ENCODE results near the gene VEPH1. TPM values are rescaled to one million over a fixed set of nuclear protein-coding genes. Genes with fewer than 3 reads are reported as not detected.

The VEPH1 gene
- polyA plus RNA-seq, 1 of the 3 experiments (the other 2 are of a cell fraction) = 6.0 TPM

DNA sequence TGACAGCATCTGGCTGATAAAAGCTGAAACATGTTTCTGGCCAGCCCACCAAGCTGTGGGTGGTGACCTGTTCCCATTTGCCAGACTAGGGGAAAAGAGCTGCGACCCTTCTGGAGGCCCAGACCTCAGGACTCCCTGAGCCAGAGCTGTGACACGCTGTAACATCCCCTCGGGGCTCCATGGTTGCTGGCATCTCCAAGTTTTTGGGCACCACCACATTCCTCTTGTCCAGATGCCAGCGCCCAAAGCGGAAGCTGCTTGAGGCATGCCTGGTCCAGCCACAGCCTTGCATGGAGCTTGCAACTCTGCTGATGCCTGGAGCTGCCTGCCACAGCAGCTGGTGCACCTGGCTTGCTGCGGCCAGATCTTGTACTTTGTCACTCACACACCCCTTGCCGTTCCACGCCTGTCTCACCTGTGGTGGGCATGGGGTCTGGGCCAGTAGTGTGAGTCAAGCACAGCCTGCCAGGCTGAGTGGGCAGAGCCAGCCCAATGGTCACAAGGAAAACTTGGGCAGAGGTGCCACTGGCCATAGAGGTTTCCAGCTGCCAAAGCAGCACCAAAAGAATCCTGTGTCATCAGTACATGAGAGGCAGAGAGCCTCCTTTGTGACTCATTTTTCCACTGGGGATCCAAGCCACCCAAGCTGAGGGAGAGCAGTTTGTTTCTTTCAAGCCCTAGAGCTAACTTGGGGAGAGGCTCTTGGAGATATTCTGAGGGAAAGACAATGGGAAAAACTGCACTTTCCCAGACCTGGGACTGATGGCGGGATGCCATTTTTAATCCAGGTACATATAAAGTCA, 112.3 kb downstream of the VEPH1 start:
- Histone ChIP-seq H3K27ac (ENCODE audit: low read depth in 2 of 2, low read length in 1 of 2) (no peak overlapping the region), H3K4me2 (no peak overlapping the region), H2AFZ (ENCODE audit: low read depth) (no peak overlapping the region), H3F3A (replicated peaks; ENCODE audit: insufficient read depth) (peaks cover 7% of the 10 kb centered on the region), H3K9me2 (no peaks in the 10 kb centered on the region), H3K9me3 (no peaks in the 10 kb centered on the region), H4K20me1 (ENCODE audit: insufficient read depth) (no peaks in the 10 kb centered on the region), H3K4me3 (ENCODE audit: low read depth in 2 of 2, low read length in 1 of 2) (no peak overlapping the region), H3K4me1 (ENCODE audit: control insufficient read depth in 1 of 2, insufficient read depth in 2 of 2, low read depth in 1 of 2, low read length in 1 of 2) (peaks cover 2 to 14% of the 10 kb centered on the region in 2 experiments; a peak in 3 of 4 replicates), H3K27me3 (ENCODE audit: insufficient read depth) (no peaks in the 10 kb centered on the region), H3K9ac (no peak overlapping the region), H3K79me2 (ENCODE audit: insufficient read depth) (no peaks in the 10 kb centered on the region), H3K36me3 (replicated peaks in 1 of 2; ENCODE audit: control insufficient read depth in 1 of 2, insufficient read depth in 2 of 2, low read length in 1 of 2) (no peaks in the 10 kb centered on the region)
- DNase-seq = no peak
- POLR2A ChIA-PET = no interaction called here
- CTCF ChIA-PET = no interaction called here
- 78% methylated on average over 6 of the region's 9 CpGs for WGBS (ENCODE audit: low lambda C conversion rate)
- no peak for TF ChIP-seq ELF1 (IDR thresholded peaks at IDR 0.05)
- TF ChIP-seq RCOR1 (IDR thresholded peaks at IDR 0.05; ENCODE audit: low read length) = no peak
- no peak for TF ChIP-seq POLR2AphosphoS5 (IDR thresholded peaks at IDR 0.05; ENCODE audit: low read depth, low read length)
- TF ChIP-seq YY1 (IDR thresholded peaks at IDR 0.05; ENCODE audit: low read depth) = no peak
- no peak for TF ChIP-seq JUND (IDR thresholded peaks at IDR 0.05)
- no peak for TF ChIP-seq SMC3 (IDR thresholded peaks at IDR 0.05; ENCODE audit: low read depth, low read length)
- no peak for TF ChIP-seq GABPA (IDR thresholded peaks at IDR 0.05; ENCODE audit: low read depth)
- no peak for TF ChIP-seq TEAD4 (IDR thresholded peaks at IDR 0.05; ENCODE audit: borderline replicate concordance, insufficient read depth)

DNA sequence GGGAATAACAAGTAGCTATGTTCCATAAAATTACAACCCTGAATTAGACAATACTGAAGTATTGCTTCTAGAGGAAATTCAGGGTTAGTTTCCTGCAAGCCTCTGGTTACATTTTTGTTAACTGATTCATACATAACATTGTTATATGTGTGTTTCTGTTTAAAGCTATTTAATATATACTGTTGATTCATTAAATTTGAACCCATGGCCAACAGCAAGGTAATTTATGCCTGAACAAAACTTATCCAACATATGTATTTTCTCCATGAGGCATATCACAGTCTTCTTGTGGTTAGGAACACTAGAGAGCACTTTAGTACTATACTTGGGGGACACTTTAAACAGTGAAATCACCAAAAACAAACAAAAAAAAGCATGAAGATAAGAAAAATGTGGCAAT, 114.2 kb downstream of the VEPH1 start:
- H3K9me3 ChIP-seq = no peaks in the 10 kb centered on the region
- no peak for TF ChIP-seq GATA2 (CRISPR knock-in tag; IDR thresholded peaks at IDR 0.05)
- TF ChIP-seq, protein P1, sequence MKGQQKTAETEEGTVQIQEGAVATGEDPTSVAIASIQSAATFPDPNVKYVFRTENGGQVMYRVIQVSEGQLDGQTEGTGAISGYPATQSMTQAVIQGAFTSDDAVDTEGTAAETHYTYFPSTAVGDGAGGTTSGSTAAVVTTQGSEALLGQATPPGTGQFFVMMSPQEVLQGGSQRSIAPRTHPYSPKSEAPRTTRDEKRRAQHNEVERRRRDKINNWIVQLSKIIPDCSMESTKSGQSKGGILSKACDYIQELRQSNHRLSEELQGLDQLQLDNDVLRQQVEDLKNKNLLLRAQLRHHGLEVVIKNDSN (IDR thresholded peaks at IDR 0.05; ENCODE audit: borderline replicate concordance, low read depth) = no peak
- TF ChIP-seq TAF1 (IDR thresholded peaks at IDR 0.05; ENCODE audit: borderline replicate concordance, low read depth, low read length) = no peak
- TF ChIP-seq, protein P2, sequence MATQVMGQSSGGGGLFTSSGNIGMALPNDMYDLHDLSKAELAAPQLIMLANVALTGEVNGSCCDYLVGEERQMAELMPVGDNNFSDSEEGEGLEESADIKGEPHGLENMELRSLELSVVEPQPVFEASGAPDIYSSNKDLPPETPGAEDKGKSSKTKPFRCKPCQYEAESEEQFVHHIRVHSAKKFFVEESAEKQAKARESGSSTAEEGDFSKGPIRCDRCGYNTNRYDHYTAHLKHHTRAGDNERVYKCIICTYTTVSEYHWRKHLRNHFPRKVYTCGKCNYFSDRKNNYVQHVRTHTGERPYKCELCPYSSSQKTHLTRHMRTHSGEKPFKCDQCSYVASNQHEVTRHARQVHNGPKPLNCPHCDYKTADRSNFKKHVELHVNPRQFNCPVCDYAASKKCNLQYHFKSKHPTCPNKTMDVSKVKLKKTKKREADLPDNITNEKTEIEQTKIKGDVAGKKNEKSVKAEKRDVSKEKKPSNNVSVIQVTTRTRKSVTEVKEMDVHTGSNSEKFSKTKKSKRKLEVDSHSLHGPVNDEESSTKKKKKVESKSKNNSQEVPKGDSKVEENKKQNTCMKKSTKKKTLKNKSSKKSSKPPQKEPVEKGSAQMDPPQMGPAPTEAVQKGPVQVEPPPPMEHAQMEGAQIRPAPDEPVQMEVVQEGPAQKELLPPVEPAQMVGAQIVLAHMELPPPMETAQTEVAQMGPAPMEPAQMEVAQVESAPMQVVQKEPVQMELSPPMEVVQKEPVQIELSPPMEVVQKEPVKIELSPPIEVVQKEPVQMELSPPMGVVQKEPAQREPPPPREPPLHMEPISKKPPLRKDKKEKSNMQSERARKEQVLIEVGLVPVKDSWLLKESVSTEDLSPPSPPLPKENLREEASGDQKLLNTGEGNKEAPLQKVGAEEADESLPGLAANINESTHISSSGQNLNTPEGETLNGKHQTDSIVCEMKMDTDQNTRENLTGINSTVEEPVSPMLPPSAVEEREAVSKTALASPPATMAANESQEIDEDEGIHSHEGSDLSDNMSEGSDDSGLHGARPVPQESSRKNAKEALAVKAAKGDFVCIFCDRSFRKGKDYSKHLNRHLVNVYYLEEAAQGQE (IDR thresholded peaks at IDR 0.05; ENCODE audit: low read depth, low read length) = no peak
- peak; percentile 45; the same call in 1 of the 2 replicates for TF ChIP-seq JUND (IDR thresholded peaks at IDR 0.05)
- peak; percentile 26; the same call in 1 of the 2 replicates for TF ChIP-seq FOSL2 (IDR thresholded peaks at IDR 0.05; ENCODE audit: borderline replicate concordance, low read depth)
- TF ChIP-seq SMC3 (IDR thresholded peaks at IDR 0.05; ENCODE audit: low read depth, low read length) = no peak
- no peak for TF ChIP-seq FOXM1 (IDR thresholded peaks at IDR 0.05; ENCODE audit: low read depth)
- no peak for TF ChIP-seq CHD2 (IDR thresholded peaks at IDR 0.05; ENCODE audit: low read length, partially characterized antibody)
- no peaks in the 10 kb centered on the region for H3K27me3 ChIP-seq (ENCODE audit: insufficient read depth)
- no peaks in the 10 kb centered on the region for H3K36me3 ChIP-seq (replicated peaks in 1 of 2; ENCODE audit: control insufficient read depth in 1 of 2, insufficient read depth in 2 of 2, low read length in 1 of 2)
- DNase-seq = no peak
- no peaks in the 10 kb centered on the region for H3K9me2 ChIP-seq
- peaks cover 2 to 20% of the 10 kb centered on the region in 2 experiments; a peak in 3 of 4 replicates for H3K4me1 ChIP-seq (ENCODE audit: control insufficient read depth in 1 of 2, insufficient read depth in 2 of 2, low read depth in 1 of 2, low read length in 1 of 2)
- no peaks in the 10 kb centered on the region for H3K79me2 ChIP-seq (ENCODE audit: insufficient read depth)
- ChIA-PET CTCF (no interaction called here), POLR2A (no interaction called here)
- no peak overlapping the region for H3K4me3 ChIP-seq (ENCODE audit: low read depth in 2 of 2, low read length in 1 of 2)
- H4K20me1 ChIP-seq (ENCODE audit: insufficient read depth) = no peaks in the 10 kb centered on the region
- no peak overlapping the region for H3K4me2 ChIP-seq
- peaks cover 7% of the 10 kb centered on the region for H3F3A ChIP-seq (replicated peaks; ENCODE audit: insufficient read depth)
- H2AFZ ChIP-seq (ENCODE audit: low read depth) = no peak overlapping the region
- H3K9ac ChIP-seq = no peak overlapping the region
- H3K27ac ChIP-seq (ENCODE audit: low read depth in 2 of 2, low read length in 1 of 2) = no peak overlapping the region

Data from SK-N-SH (cell line).